CD4-positive, alpha-beta T cell treated with Interleukin-15 for 4 hours (primary cell): Measurements from ENCODE around the gene PXDC1.

ENCODE experiments used
- DNase-seq: peaks from one replicate; pipeline ENCODE4 v3.0.0-alpha.2; 2020; ENCODE audit warnings: low spot score

PXDC1 gene

GRCh38 chr6:3751077-3751729, at the start of gene PXDC1:
PXDC1 (minus strand) TSS chr6:3751713; CDS start chr6:3751531, 182 bp downstream.
- no peak for DNase-seq

- no peak for DNase-seq
Observed at GRCh38 chr6:3800850-3801591, 49.5 kb upstream of the PXDC1 start.

GRCh38 chr6:3799719-3800118, 48.2 kb upstream of the PXDC1 start:
- DNase-seq: no peak

- no peak for DNase-seq
Observed at GRCh38 chr6:3798055-3798919, 46.8 kb upstream of the PXDC1 start.

GRCh38 chr6:3797231-3798054, 45.9 kb upstream of the PXDC1 start:
- no peak for DNase-seq

- no peak for DNase-seq
Observed at GRCh38 chr6:3796719-3797041, 45.2 kb upstream of the PXDC1 start.

- DNase-seq: no peak
Observed at GRCh38 chr6:3795836-3796718, 44.6 kb upstream of the PXDC1 start.

- no peak for DNase-seq
Observed at GRCh38 chr6:3794092-3794491, 42.6 kb upstream of the PXDC1 start.

GRCh38 chr6:3793545-3793944, 42.0 kb upstream of the PXDC1 start:
- no peak for DNase-seq

GRCh38 chr6:3791526-3792203, 40.2 kb upstream of the PXDC1 start:
- DNase-seq: no peak

- DNase-seq: no peak
Observed at GRCh38 chr6:3789896-3790558, 38.5 kb upstream of the PXDC1 start.

- DNase-seq: no peak
Observed at GRCh38 chr6:3789018-3789895, 37.7 kb upstream of the PXDC1 start.

- DNase-seq: no peak
Observed at GRCh38 chr6:3788408-3789017, 37.0 kb upstream of the PXDC1 start.

- DNase-seq: no peak
Observed at GRCh38 chr6:3786141-3786540, 34.6 kb upstream of the PXDC1 start.

GRCh38 chr6:3785745-3786098, 34.2 kb upstream of the PXDC1 start:
- no peak for DNase-seq

- DNase-seq: no peak
Observed at GRCh38 chr6:3784885-3785744, 33.6 kb upstream of the PXDC1 start.

- DNase-seq: no peak
Observed at GRCh38 chr6:3784423-3784822, 32.9 kb upstream of the PXDC1 start.
